HG03060 (cell line): ENCODE results near the gene TSPAN15.

ENCODE experiments used
- ATAC-seq: cut with Tn5 transposase; IDR thresholded peaks from one replicate; pipeline ENCODE4 v1.9.1; 2021; ENCODE audit warnings: low read depth, moderate number of reproducible peaks; ENCODE audit not compliant: unreplicated experiment

Gene TSPAN15

DNA sequence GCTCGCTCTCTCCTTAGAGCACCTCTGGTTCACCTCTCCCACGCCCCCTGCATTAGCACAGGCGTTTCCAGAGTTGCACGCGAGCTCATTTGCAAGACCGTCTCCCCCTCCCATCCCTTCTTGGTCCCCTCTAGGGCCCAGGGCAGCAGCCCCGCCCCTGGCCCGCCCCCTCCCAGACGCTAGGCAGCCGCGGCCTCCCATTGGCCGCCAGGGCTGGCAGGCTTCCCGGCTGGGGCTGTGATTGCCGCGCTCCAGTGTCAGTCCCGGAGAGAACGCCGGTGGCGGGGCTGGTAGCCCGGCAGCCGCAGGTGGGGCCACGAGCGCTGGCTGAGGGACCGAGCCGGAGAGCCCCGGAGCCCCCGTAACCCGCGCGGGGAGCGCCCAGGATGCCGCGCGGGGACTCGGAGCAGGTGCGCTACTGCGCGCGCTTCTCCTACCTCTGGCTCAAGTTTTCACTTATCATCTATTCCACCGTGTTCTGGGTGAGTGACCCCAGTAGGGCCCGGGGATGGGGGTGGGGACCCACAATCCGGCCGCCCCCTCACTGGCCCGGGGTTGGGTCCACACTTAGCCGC, at the start of gene TSPAN15:
TSPAN15 (plus strand) TSS at position 257 of the 575 bp plus-strand sequence; CDS start at position 387, 130 bp downstream.
- ATAC-seq, result no peak

DNA sequence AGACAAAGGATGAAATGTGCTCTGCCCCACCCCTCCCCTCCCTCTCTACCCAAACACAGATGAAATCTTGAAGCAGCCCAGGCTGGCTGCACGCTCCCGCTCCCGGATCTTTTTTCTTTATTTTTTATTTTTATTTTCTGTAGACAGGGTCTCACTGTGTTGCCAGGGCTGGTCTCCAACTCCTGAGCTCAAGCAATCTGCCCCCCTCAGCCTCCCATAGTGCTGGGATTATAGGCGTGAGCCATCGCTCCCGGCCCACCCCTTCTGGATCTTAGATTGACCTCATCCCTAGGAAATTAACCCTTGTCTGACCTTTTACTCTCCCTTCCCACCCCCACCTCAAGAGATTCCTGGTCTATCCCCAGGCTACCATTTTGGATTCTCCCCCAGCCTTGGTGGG, 48.9 kb upstream of the TSPAN15 start:
- ATAC-seq, result no peak

DNA sequence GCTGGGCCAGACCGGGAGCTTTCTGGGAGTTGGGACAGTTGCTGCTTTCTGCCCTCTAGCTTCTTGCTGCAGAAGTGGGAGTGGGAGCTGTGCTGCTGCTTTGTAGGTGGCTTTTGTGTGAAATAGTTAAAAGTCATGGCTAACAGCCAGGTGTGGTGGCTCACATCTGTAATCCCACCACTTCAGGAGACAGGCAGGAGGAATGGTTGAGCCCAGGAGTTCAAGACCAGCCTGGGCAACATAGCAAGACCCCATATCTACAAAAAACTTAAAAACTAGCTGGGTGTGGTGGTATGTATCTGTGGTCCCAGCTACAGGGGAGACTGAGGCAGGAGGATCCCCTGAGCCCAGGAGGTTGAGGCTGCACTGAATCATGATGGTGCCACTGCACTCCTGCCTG, 48.2 kb upstream of the TSPAN15 start:
- ATAC-seq, result no peak

DNA sequence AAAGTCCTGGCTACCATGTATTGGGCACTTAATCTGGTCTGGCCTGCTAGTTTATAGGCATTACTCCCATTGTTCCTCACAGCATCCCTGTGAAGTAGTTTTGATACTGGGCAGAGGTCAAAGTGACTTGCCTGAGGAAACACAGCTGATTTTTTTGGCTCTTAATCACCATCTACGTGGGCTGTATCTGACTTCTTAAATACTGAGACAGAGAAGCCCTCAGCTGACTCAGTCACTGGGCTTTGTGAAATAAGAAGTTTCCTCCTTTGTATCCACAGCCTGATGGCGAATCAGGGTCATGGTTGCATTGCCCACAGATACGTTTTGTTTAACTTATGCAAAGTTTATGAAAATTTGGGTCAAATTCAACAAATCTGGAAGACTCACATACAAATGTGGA, 47.7 kb upstream of the TSPAN15 start:
- ATAC-seq, result no peak

DNA sequence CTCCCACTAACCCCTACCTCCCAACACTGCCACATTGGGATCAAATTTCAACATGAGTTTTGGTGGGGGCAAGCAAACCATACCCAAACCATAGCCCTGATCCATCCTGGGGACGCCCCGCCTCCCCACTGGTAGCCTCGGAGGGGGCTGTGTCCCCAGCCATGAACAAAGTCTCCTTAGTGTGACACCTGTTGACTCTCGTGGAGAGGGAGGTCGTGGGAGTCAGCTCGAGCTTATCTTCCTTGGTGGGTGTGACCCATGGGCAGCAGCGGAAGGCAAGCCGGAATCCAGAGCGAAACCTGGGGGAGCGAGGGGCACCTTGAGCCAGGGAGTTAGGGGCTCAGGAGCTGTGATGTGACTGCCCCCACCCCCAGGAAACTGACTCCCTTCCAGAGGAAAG, 46.5 kb upstream of the TSPAN15 start:
- ATAC-seq, result no peak

DNA sequence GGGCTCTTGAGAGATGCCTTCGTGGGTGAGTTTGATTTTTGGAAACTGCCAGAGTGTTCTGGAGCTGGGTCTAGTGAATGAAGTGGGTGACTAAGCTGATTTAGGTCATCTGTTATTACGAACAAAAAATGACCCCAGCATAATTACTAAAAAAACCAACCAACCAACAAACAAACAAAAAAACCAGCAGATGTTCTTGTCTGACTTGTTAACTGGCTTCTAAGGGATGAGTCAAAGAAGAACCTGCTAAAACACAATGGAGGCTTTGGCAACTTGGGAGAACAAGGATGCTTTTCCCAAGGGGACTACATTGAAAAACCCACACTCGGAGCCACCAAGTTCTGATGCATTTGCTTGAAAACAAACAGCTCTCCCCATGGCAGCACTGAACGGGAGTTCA, 46.0 kb upstream of the TSPAN15 start:
- no peak for ATAC-seq

DNA sequence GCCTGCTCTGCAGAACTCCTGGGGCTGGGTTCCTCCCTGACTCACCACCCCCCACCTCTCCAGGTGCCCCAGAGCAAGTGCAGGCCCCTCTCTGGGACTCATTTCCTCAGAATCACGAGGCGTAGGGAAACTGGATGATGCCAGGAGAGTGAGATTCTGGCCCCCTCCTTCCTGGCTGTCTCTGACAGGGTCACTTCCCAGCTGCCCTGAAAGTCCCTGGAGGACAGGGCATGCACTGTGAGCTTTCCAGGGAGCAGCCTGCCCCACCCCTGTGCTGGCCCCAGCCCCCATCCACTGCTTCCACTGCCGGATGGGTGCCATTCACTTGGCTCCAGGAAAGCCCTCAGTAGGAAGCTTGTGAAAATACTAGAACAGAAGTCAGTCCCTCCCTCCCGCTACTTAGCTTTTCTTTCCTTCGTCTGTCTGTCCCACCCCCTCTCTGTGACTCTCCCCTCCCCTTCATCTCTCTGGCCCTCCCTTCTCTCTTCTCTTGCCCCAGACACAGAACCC, 44.9 kb upstream of the TSPAN15 start:
- ATAC-seq, result no peak

DNA sequence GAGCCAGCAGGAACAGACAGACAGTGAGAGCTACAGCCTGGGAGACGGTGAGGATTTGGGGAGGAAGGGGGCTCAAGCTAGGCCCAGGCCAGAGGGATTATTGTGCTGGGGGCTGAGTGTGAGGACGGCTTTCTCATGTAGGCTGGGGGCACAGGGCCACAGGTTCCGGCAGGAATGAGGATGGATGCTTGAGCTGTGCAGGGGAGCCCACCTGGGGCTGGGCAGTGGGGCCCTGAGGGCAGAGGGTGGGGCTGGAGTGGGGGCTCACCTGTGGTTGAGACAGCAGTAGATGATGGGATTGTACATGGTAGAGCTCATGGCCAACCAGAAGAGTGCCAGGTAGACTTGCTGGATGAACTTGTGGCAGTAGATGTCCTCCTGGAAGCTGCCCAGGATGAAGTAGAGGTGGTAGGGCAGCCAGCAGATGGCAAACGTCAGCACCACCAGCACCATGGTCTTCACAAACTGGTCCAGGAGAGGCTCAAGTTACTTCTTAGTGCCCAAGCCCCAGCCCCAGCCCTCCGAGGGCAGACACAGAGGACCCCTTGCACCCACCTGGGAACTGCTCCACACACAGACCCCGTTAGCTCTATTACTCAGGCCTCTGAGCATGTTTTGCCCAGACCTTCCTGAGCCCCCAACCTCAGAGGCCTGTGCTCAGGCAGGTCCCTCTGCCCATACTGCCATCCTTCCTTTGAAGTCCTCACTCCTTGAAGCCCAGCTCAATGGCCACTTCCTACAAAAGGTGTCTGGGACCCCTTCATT, 44.3 kb upstream of the TSPAN15 start:
- no peak for ATAC-seq

DNA sequence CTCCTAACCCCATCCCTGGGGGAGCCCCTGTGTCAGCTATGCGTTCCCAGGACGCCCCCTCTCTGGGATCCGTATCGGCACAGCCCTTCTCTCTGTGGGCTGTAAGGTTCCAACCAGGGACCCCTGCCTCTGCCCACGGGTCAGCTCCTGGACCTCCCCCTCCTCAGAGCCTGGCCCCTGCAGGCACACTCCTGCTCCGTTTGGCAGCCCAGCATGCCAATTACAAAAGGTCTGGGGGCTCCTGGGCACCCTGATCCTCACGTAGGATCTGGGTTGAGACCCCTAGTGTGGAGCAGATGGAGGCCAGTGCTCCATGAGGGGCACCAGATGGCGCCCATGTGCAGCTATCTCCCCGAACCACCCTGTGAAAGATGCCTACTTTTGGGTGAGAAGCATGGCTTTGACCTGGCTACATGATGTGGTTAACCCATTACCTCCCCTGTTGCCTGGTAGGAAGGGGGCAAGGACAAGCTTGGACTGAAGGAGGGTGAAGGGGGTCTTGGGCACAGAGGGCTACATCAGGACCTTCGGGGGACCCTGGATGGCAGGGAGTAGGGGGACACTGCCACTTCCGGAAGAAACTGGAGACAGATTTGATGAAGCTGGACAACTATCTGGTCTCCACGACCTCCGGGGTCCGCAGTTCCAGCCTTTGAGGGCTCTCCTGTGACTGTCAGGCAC, 43.5 kb upstream of the TSPAN15 start:
- no peak for ATAC-seq

DNA sequence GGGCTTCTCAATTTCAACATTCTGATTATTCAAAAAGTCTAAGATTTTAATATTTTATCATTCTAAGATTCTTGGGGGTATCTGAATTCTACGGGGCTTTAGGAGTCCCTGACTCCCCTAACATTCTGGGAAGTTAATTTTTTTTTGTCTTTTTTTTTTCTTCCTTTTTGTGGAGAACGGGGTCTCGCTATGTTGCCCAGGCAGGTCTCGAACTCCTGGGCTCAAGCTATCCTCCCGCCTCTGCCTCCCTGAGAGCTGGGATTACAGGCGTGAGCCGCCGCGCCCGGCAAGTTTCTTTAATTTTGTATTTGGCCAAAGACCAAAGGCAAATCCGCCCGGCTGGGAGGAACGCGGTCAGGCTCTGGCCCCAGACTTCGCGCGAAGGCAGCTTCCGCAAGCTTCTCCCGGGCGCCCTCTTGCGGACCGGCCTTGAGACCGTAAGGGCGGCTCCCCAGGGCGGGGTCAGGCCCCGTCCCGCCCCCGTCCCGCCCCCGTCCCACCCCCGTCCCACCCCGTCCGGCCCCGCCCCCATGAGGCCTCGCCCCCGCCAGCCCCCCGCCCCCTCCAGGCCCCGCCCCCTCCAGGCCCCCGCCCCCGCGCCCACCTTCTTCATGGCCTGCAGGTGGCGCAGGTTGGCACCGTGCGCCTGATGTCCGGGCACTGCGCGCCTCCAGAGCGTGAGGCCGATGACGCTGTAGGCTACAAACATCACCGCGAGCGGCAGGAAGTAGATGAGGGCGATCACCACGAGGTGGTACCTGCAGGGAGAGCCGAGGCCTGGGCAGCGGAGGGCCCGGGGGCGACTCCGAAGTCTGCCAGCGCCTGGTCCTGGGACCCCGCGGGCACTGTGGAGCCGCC, 42.7 kb upstream of the TSPAN15 start:
- peak; percentile 65 for ATAC-seq

DNA sequence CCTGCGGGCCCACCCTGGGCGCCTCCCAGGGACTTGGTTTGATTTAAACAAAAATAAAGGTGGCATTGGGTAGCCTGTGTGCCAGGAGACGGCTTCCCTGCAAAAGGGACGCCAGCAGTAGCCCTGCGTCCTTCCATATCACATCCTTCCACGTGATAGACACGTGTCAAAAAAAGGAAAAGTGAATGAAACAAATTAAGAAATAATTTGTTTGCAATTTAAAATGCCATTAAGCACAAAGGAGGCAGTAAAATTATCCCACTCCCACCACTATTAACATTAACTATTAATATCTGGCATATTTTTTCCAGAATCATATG, 42.1 kb upstream of the TSPAN15 start:
- no peak for ATAC-seq

DNA sequence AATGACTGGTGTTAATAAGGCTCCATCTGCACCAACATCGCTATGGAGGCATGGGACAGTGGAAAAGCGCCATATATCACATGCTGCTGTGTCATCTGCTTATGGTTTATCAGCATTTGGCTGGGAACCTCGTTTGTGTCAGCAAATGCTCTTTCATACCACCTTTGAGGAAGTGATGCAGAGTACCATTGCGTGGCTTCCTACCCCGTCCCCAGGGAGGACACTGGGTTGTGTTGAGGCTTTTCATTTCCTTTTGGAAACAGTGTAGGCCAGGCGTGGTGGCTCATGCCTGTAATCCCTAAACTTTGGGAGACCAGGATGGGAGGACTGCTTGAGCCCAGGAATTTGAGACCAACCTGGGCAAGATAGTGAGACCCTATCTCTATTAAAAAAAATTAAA, 41.3 kb upstream of the TSPAN15 start:
- peak; percentile 50 for ATAC-seq

DNA sequence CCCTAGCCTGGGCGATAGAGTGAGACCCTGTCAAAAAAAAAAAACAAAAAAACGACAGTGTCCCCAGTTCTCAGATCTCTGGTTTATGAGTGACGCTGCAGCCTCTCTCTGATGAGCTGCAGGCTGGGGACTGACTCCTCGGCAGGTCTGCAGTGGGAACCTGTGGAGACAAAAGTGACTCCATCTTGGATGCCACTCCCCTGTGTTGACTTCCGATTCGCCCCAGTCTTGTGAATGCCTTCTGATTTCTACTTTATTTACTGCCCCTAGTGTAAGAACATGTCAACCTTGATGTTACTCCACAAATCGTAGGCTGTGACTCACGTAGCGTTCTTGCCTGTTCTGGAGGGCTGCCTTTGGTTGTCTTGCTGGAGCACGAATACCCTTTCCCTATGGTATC, 40.8 kb upstream of the TSPAN15 start:
- no peak for ATAC-seq

DNA sequence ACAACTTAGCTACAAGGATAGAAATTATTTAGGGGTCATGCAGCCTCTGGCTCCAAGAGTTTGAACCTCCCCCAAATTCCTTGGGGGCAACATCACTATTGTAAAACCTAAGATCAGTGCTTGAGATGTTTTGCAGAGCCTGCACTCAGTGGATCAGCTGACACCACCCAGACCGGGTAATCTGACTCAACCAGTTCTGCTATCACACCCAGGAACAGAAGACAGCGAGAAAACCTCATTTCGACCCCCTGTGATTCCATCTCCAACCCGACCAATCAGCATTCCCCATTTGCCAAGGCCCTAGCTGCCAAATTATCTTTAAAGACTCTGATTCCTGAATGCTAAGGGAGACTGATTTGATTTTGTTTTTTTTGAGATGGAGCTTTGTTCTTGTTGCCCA, 39.8 kb upstream of the TSPAN15 start:
- no peak for ATAC-seq

DNA sequence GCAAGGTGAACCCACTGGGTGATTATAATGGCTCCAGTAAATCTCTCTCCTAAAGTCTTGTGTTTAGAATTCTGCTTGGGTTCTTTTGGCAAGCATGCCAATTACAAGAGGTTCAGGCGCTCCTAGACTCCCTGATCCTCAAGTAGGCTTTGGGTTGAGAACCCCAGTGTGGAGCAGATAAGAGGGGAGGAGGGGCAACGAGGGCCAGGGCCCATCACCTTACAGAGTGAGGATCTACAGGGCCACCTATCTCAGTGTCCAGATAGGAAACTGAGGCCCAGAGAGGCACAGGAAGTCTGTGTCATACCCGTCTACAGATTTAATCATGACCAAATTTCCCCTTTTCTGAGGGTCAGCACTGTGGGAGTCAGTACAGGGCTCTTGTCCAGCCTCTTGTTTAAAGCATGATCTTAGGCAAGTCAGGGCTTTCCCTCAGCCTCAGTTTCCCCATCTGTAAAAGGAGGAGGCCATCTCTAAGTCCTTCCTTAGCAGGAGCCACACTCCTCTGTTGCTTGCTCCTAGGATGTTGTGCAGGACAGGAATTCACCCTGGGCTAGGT, 39.0 kb upstream of the TSPAN15 start:
- no peak for ATAC-seq

DNA sequence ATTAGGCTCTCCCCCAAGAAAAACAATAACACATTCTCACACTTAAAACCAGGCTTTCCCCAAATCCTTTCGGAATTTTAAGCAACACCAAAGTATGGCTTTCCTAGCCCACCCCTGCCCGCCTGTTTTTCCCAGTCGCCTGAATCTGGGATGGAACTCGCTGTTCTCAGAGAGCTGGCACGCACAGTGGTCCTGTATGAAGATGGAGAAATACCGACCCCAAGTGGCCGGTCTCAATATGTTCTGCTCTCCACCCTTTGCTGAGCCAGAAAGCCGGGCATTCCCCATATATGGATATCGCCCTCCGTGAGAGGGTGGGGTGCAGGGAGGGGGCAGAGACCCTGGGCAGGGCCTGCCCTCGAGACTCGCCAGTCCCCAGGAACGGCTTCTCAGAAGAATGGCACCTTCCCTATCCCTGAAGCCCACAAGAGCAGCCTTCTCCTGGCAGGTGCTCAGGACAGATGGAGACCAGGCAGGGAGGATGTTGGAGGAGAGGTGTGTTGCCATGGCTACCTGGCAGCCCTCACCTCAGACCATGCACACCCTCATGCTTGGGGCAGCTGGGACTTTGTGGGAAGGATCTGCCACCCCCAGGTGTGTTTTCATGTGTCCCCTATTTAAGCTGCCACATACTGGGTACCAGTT, 37.9 kb upstream of the TSPAN15 start:
- no peak for ATAC-seq

DNA sequence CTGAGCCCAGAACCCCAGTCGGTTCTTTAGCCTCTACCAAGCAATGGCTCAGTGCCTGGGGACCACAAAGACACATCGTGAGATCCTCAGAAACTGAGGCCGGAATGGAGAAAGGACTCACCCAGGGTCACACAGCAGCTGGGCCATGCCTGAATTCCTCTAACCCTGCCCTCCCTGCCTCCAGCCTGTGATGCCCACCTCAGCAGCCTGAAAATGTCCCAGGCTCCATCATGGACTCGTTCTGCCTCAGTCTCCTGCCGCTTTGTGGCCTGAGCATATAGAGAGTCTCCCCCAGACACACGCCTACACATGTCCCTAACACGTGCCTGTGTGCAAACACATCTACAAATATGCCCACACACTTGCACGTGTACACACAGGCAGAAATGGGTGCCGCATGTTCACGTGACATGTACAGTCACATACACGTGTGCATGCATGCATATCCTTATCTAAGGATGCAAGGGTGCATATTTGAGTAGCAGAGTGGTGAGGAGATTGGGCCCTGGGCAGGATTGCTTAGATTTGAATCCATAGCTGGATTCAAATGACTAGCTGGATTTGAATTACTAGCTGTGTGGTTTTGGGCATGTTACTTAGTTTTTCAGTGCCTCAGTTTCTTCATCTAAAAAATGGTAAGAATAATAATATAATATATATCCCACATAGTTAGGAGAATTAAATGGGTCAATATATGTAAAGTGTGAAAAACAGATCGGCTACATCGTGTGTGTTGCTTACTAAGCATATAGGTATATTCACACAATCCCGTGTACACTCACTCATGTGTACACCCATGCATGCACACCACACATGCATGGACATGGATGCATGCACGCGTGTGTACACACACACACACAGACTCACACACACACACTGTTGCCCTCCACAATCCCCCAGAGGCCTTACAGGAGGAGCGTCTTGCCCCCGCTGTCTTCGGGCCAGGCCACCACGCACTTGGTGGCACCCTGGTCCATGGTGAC, 36.9 kb upstream of the TSPAN15 start:
- ATAC-seq, result no peak

DNA sequence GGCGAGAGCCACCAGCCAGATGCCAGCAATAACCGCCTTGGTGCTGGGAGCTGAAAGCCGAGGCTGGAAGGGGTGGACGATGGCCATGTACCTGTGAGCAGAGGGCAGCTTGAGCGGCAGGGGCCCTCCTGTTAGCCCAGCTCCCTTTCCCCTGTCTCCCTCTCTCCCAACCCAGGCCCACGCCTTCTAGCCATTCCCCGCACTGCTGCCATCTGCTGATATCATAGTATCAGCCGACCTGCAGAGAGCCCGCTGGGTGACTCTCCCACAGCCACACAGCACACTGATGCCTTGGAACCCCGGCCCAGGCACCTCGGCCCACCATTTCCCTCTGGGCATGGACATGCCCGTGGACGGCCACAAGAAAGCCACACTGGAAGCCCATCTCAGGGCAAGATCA, 36.2 kb upstream of the TSPAN15 start:
- ATAC-seq, result no peak

DNA sequence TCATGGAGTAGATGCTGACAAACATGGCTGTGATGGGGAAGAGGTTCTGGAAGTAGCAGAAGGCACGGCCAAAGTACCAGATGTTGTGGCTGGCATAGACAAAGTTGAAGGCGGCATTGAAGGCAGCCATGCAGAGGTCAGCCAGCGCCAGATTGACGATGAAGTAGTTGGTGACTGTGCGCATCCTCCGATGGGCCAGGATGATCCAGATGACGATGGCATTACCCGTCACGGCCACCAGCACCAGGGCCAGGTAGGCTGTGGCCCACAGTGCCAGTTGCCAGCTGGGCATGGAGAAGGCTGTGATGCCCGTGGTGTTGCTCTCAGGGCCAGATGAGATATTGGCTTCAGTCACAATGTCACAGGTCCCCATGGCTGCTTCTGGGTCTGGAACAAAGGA, 35.3 kb upstream of the TSPAN15 start:
- ATAC-seq, result no peak
